Astrocyte of the spinal cord (primary cell): ENCODE data around the gene CEP131.

Experiments used
- DNase-seq: peaks from one replicate; pipeline ENCODE4 v3.0.0; 2011; ENCODE audit warnings: low read depth, low spot score
- H3K4me3 ChIP-seq: 2 replicates; pipeline ENCODE4 v1.5.1; 2011; ENCODE audit warnings: low read depth, mild to moderate bottlenecking, low read length, moderate library complexity
- in situ Hi-C: cut with HindIII; loops from 2 replicates; pipeline ENCODE4 v1.10.0; 2017; ENCODE audit warnings: low sequenced_read_pairs
- TF ChIP-seq, protein P1 (sequence below): IDR thresholded peaks from 2 replicates; pipeline ENCODE4 v1.5.1; 2012; ENCODE audit warnings: low read depth, mild to moderate bottlenecking, low read length, inconsistent platforms

The CEP131 gene

DNA sequence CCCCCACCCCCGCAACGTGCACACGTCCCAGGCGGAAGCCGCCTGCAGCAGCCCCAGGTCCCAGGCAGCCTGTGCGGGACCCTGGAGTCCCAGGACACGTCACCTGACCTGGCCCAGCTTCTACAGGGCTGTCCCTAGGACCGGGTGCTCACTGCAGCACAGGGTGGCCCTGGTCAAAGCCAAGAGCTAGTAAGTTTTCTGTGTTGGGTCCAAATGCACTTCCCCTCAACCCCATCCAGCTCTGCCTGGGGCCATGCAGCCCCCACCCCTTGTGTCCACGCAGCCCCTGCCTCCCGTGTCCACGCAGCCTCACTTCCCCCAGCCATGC, 79.6 kb downstream of the CEP131 start:
- in situ Hi-C loops = no loop called here
- DNase-seq = no peak
- H3K4me3 ChIP-seq = no peak overlapping the region
- TF ChIP-seq, protein P1, sequence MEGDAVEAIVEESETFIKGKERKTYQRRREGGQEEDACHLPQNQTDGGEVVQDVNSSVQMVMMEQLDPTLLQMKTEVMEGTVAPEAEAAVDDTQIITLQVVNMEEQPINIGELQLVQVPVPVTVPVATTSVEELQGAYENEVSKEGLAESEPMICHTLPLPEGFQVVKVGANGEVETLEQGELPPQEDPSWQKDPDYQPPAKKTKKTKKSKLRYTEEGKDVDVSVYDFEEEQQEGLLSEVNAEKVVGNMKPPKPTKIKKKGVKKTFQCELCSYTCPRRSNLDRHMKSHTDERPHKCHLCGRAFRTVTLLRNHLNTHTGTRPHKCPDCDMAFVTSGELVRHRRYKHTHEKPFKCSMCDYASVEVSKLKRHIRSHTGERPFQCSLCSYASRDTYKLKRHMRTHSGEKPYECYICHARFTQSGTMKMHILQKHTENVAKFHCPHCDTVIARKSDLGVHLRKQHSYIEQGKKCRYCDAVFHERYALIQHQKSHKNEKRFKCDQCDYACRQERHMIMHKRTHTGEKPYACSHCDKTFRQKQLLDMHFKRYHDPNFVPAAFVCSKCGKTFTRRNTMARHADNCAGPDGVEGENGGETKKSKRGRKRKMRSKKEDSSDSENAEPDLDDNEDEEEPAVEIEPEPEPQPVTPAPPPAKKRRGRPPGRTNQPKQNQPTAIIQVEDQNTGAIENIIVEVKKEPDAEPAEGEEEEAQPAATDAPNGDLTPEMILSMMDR = no peak

DNA sequence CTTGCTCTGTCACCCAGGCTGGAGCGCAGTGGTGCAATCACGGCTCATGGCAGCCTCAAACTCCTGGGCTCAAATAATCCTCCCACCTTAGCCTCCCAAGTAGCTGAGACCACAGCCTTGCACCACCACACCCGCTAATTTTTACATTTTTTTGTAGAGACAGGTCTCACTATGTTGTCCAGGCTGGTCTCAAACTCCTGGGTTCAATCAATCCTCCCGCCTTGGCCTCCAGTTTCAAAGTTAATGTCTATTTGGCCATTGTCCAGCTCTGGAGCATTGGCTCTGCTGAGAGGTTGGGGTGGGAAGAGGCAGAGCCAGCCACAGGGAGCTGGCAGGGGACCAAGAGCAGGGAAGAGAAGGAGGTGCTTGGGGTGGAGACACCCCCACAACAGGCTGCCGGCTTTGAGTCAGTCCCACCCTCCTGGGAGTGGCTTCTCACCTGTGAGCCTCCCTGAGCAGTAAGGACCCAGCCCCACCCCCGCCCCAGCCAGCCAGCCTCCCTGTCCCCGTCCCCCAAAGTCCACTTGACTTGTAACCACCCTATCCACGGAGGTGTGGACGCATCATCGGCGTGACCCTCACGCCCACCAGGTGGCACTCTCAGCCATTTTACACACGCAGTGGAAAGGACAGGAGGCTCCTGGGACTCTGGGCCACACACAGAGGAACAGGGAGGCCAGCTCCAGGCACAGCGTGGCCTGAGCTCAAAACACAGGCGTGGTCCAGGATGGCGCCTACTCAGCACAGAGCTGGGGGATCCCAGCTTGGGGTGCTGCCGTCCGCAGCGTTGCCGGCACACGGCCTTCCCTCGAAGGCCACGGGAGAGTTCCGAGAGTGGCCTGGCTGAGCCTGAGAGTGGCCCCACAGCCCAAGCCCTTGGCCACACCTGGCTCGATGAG, 80.2 kb downstream of the CEP131 start:
- in situ Hi-C loops = no loop called here
- no peak overlapping the region for H3K4me3 ChIP-seq
- TF ChIP-seq, protein P1 = peak; percentile 72
- DNase-seq = peak; percentile 72

DNA sequence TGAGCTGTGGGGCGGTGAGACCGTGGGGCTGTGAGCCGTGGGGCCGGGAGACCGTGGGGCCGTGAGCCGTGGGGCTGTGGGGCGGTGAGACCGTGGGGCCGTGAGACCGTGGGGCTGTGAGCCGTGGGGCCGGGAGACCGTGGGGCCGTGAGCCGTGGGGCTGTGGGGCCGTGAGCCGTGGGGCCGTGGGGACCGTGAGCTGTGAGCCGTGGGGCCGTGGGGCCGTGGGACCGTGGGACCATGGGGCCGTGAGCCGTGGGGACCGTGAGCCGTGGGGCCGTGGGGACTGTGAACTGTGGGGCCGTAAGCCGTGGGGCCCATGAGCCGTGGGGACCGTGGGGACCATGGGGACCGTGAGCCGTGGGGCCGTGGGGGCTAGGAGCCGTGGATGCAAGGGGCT, 82.1 kb downstream of the CEP131 start:
- in situ Hi-C loops = no loop called here
- no peak overlapping the region for H3K4me3 ChIP-seq
- DNase-seq = no peak
- TF ChIP-seq, protein P1 = no peak

DNA sequence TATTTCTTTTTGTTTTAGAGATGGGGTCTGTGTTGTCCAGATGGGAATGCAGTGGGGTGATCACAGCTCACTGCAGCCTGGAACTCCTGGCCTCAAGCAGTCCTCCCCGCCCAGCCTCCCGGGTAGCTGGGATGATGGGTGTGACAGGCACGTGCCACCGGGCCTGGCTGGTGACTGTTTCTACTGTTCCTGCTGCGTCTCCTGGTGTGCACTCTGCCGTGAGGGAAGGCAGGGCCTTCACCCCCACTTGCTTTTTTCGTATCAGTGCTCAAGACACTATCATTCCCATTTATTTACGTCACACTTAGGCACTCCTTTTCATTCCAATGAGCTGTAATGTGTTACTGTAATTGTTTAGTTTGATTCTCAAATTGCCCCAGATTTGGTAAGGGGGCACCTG, 82.7 kb downstream of the CEP131 start:
- TF ChIP-seq, protein P1 = no peak
- in situ Hi-C loops = no loop called here
- H3K4me3 ChIP-seq = no peak overlapping the region
- DNase-seq = no peak
